Heart left ventricle (tissue), 13 donors: ENCODE data around the gene LYZL1.

Experiments used
- CTCF ChIP-seq, 12 donors: fragments of 200-600 bp; sonication (generic) in 4 of 12; IDR thresholded peaks; one replicate each; pipeline versions ENCODE4 v1.5.0 to v1.8.0; 2018 to 2022; ENCODE audit warnings: antibody characterized with exemption in 12 of 12, mild to moderate bottlenecking in 5 of 12
- POLR2A ChIP-seq, 2 donors: fragments of 450-650 bp; IDR thresholded peaks; one replicate each; pipeline ENCODE4 v1.6.1; 2017; ENCODE audit warnings: antibody characterized with exemption in 2 of 2, mild to moderate bottlenecking in 2 of 2, moderate library complexity in 2 of 2
- donor health status: ischemic (EF 13 %, LVEDD 7.1; RV severe dilation, severe dysfunction).
- donor health status: DM: no; HTN: yes; CAD: no.
- donor health status: DM: no; HTN: no; CAD: no.
- donor health status: ischemic (EF 25% LVEDD 6.9; RV normal size, moderate dysfunction).
- donor health status: ischemic (EF 25% LVEDD 5.7; RV mildly dilated, moderate dysfunction).
- donor health status: ischemic (EF 35%, LVEDD 5.7; RV mildly dilated, moderate dysfunction).
- donor health status: nonischemic (EF 11% LVEDD 7.7; RV severe dilation, severe dysfunction).
- donor health status: DM: yes; HTN: yes; CAD: no.
- donor health status: PGD.
- donor health status: ischemic (EF 29% LVEDD 5.4; RV normal size, mild dysfunction).
- donor health status: nonischemic (EF 23%, LVEDD 6.1; RV moderate dilation, normal function).

DNA sequence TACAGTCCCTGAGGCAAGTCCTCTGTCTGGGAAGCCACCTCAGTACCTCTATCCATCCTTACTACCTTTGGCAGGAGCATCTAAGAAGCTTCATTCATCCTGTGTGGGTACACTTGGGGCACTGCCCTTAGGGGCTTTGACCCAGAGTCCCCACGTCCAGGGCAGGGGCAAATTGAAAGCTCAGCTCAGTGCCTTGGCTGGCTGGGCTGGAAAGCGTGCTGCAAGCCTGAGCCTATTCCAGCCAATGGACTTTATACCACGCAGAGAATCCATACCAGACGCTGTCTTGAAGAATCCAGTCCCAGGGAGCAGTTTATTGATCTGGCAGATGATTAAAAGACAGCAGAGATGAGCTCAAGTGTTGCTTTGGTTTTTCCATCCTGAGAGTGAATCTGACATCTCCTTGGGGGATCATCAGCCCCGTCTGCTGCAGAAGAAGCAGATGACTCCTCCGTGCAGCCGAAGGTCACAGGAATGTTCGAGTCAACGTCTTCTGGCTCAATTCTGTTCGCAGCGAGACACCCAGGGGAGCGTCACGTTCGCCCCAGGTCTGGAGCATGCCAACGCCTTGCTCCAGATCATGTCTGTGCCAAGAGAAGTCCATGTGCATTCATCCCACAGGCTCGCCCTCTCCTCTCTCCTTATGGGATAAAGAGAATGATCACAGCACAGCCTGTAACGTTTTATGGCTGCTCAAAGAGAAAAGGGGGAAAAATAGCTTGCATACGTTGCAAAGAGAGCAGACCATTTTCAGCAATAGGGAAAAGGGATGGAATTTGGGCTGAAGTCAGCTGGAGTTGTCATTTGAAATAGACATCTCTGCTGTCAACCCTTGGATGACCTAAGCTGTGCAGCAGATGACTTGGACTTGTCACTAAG, 35.8 kb upstream of the LYZL1 start:
- TF ChIP-seq CTCF (IDR thresholded peaks at IDR 0.05), result no peak
- no peak for TF ChIP-seq POLR2A (IDR thresholded peaks at IDR 0.05)
